H1 (cell line): ENCODE results near the gene OLFML2A. TPM values are rescaled to one million over a fixed set of nuclear protein-coding genes. Genes with fewer than 3 reads are reported as not detected.

Source experiments
- CTCF ChIA-PET: fragments of 300-600 bp; sonication (Branson Sonifier 250); formaldehyde crosslinking; loops from one replicate; lab custom pipeline; 2021; ENCODE audit not compliant: partially characterized antibody; lab: Charles Lee
- POLR2A ChIA-PET: fragments of 300-600 bp; sonication (Branson Sonifier 250); formaldehyde crosslinking; loops from one replicate; lab custom pipeline; 2021; ENCODE audit warnings: inconsistent platforms; ENCODE audit not compliant: partially characterized antibody; lab: Charles Lee
- DNase-seq, 2 experiments: peaks; one replicate each; pipeline versions ENCODE4 v3.0.0 to v3.0.0-alpha.2; 2010 to 2022; ENCODE audit warnings: low spot score in 2 of 2, low read depth in 1 of 2, mixed read lengths in 1 of 2
- FAIRE-seq: peaks from 2 replicates; lab custom pipeline; 2011; peaks lifted over from hg19 to GRCh38; lab: Jason Lieb, UNC
- H2AFZ ChIP-seq: 2 replicates; pipeline ENCODE4 v1.8.1; 2012; ENCODE audit warnings: low read length, inconsistent platforms
- H2AK5ac ChIP-seq: 2 replicates; pipeline ENCODE4 v1.6.1; 2013; ENCODE audit warnings: low read depth, low read length
- H2BK120ac ChIP-seq: replicated peaks from 2 replicates; pipeline ENCODE3; 2013; ENCODE audit warnings: low read depth, low read length, inconsistent platforms
- H2BK12ac ChIP-seq: 2 replicates; pipeline ENCODE4 v1.6.1; 2013; ENCODE audit warnings: low read depth, low read length
- H2BK15ac ChIP-seq: 2 replicates; pipeline ENCODE4 v1.6.1; 2013; ENCODE audit warnings: low read length
- H2BK20ac ChIP-seq: 2 replicates; pipeline ENCODE4 v1.6.1; 2013; ENCODE audit warnings: low read length
- H2BK5ac ChIP-seq: 2 replicates; pipeline ENCODE4 v1.6.1; 2013; ENCODE audit warnings: low read depth, low read length
- H3K14ac ChIP-seq: 2 replicates; pipeline ENCODE4 v1.6.1; 2013; ENCODE audit warnings: inconsistent platforms; ENCODE audit not compliant: insufficient read length
- H3K18ac ChIP-seq: 2 replicates; pipeline ENCODE4 v1.6.1; 2013; ENCODE audit warnings: low read length; ENCODE audit errors: extremely low read depth
- H3K23ac ChIP-seq: 2 replicates; pipeline ENCODE4 v1.6.1; 2013; ENCODE audit warnings: inconsistent platforms; ENCODE audit not compliant: insufficient read length
- H3K23me2 ChIP-seq: 2 replicates; pipeline ENCODE4 v1.6.1; 2013; ENCODE audit warnings: low read depth, low read length
- H3K27ac ChIP-seq: 2 replicates; pipeline ENCODE4 v1.6.1; 2011; ENCODE audit warnings: low read depth, low read length, inconsistent platforms
- H3K27me3 ChIP-seq, 4 experiments: replicated peaks in 1 of 4; 1 replicate in 1 of 4; 2 replicates in 3 of 4; pipeline versions ENCODE4 v1.6.1 to v1.8.1; 2011 to 2013; ENCODE audit warnings: low read length in 3 of 4, mild to moderate bottlenecking in 3 of 4, inconsistent platforms in 2 of 4, mixed read lengths in 2 of 4, moderate library complexity in 1 of 4; ENCODE audit not compliant: control insufficient read depth in 3 of 4, insufficient read depth in 3 of 4; ENCODE audit errors: extremely low read depth in 1 of 4
- H3K36me3 ChIP-seq, 4 experiments: 2 replicates each; pipeline versions ENCODE4 v1.6.1 to v1.8.1; 2011 to 2013; ENCODE audit warnings: mild to moderate bottlenecking in 4 of 4, low read length in 3 of 4, moderate library complexity in 2 of 4, control low read depth in 1 of 4, inconsistent platforms in 1 of 4; ENCODE audit not compliant: insufficient read depth in 4 of 4, control insufficient read depth in 2 of 4
- H3K4ac ChIP-seq: replicated peaks from 2 replicates; pipeline ENCODE3; 2013; ENCODE audit warnings: low read length, low read depth, mixed read lengths, inconsistent platforms; ENCODE audit not compliant: insufficient read length
- H3K4me1 ChIP-seq, 4 experiments: replicated peaks in 1 of 4; 1 replicate in 1 of 4; 2 replicates in 3 of 4; pipeline versions ENCODE4 v1.6.1 to v1.8.1; 2011 to 2013; ENCODE audit warnings: low read length in 3 of 4, inconsistent platforms in 2 of 4, mixed read lengths in 1 of 4; ENCODE audit not compliant: insufficient read depth in 4 of 4, control insufficient read depth in 3 of 4
- H3K4me2 ChIP-seq, 2 experiments: 2 replicates each; pipeline versions ENCODE4 v1.6.1 to v1.8.1; 2011 to 2013; ENCODE audit warnings: low read depth in 2 of 2, low read length in 2 of 2, control low read depth in 1 of 2, inconsistent platforms in 1 of 2, mild to moderate bottlenecking in 1 of 2; ENCODE audit not compliant: insufficient read depth in 1 of 2
- H3K4me3 ChIP-seq, 4 experiments: fragments of 200-600, 300-600 bp in 1 of 4; sonication (generic), shearing (Covaris generic), sonication (Bioruptor Twin) in 1 of 4; 2 replicates each; pipeline versions ENCODE4 v1.5.1 to v1.8.1; 2011 to 2016; ENCODE audit warnings: low read length in 4 of 4, low read depth in 3 of 4, control low read depth in 2 of 4, inconsistent platforms in 2 of 4, mild to moderate bottlenecking in 2 of 4, mixed read lengths in 1 of 4, moderate library complexity in 1 of 4; ENCODE audit not compliant: insufficient read depth in 2 of 4; ENCODE audit errors: extremely low read depth in 1 of 4
- H3K56ac ChIP-seq: replicated peaks from 2 replicates; pipeline ENCODE3; 2013; ENCODE audit warnings: low read depth, mild to moderate bottlenecking, mixed read lengths, low read length, inconsistent platforms; ENCODE audit not compliant: insufficient read length
- H3K79me1 ChIP-seq: 2 replicates; pipeline ENCODE4 v1.6.1; 2013; ENCODE audit warnings: low read depth, low read length, control low read depth
- H3K79me2 ChIP-seq, 2 experiments: 2 replicates each; pipeline versions ENCODE4 v1.6.1 to v1.8.1; 2012 to 2013; ENCODE audit warnings: low read length in 2 of 2, mild to moderate bottlenecking in 2 of 2, inconsistent platforms in 1 of 2; ENCODE audit not compliant: insufficient read depth in 2 of 2, control insufficient read depth in 1 of 2
- H3K9ac ChIP-seq, 4 experiments: replicated peaks in 1 of 4; 1 replicate in 1 of 4; 2 replicates in 3 of 4; pipeline versions ENCODE4 v1.6.1 to v1.8.1; 2011 to 2013; ENCODE audit warnings: low read depth in 3 of 4, low read length in 3 of 4, control low read depth in 2 of 4, mild to moderate bottlenecking in 2 of 4, moderate library complexity in 2 of 4, inconsistent platforms in 1 of 4; ENCODE audit errors: extremely low read depth in 1 of 4
- H3K9me3 ChIP-seq, 2 experiments: 2 replicates each; pipeline versions ENCODE4 v1.6.1 to v1.8.1; 2012 to 2013; ENCODE audit warnings: mild to moderate bottlenecking in 2 of 2, moderate library complexity in 2 of 2, control low read depth in 1 of 2, inconsistent platforms in 1 of 2, low read depth in 1 of 2, low read length in 1 of 2, mixed read lengths in 1 of 2; ENCODE audit not compliant: insufficient read depth in 2 of 2
- H4K20me1 ChIP-seq, 2 experiments: replicated peaks in 1 of 2; 2 replicates each; pipeline versions ENCODE3 to v1.8.1; 2011 to 2013; ENCODE audit warnings: inconsistent platforms in 2 of 2, low read length in 2 of 2, mild to moderate bottlenecking in 1 of 2; ENCODE audit not compliant: insufficient read depth in 2 of 2, control insufficient read depth in 1 of 2
- H4K5ac ChIP-seq: 2 replicates; pipeline ENCODE4 v1.6.1; 2013; ENCODE audit warnings: low read length, low read depth, mixed read lengths, inconsistent platforms; ENCODE audit not compliant: insufficient read length
- H4K8ac ChIP-seq: 2 replicates; pipeline ENCODE4 v1.8.0; 2013; ENCODE audit warnings: mild to moderate bottlenecking, moderate library complexity, low read length, inconsistent platforms; ENCODE audit not compliant: insufficient read depth; ENCODE audit errors: extremely low read depth
- H4K91ac ChIP-seq: replicated peaks from 2 replicates; pipeline ENCODE3; 2013; ENCODE audit warnings: low read length, mixed read lengths, inconsistent platforms; ENCODE audit not compliant: insufficient read length
- CREB1 ChIP-seq: IDR thresholded peaks from 2 replicates; pipeline ENCODE4 v1.6.1; 2012; ENCODE audit warnings: inconsistent platforms
- PHF8 ChIP-seq: fragments of 200-600 bp; sonication (generic); conservative IDR thresholded peaks from 2 replicates; pipeline ENCODE4 v1.7.1; 2012; ENCODE audit warnings: low read depth, mild to moderate bottlenecking, inconsistent platforms, low read length, moderate library complexity
- TAF1 ChIP-seq: IDR thresholded peaks from 2 replicates; pipeline ENCODE4 v1.6.1; 2011; ENCODE audit warnings: mild to moderate bottlenecking, low read depth, low read length
- TEAD4 ChIP-seq: IDR thresholded peaks from 2 replicates; pipeline ENCODE4 v1.6.1; 2012; ENCODE audit warnings: low read depth, low read length, inconsistent platforms, mixed read lengths
- WGBS, 2 experiments: shearing (Covaris generic) in 1 of 2; methylation state at CpG; one replicate each; pipeline versions ENCODE4 v1.1.6 to v1.1.7; 2013 to 2015; ENCODE audit warnings: low lambda C conversion rate in 2 of 2, mixed read lengths in 2 of 2, inconsistent platforms in 1 of 2, low coverage in 1 of 2, missing lambda C conversion rate in 1 of 2; ENCODE audit not compliant: insufficient replicate concordance in 2 of 2, insufficient coverage in 1 of 2, insufficient read length in 1 of 2; ENCODE audit errors: extremely low coverage in 1 of 2, missing lambda C conversion rate in 1 of 2; 5-methylcytosine and 5-hydroxymethylcytosine counted together
- polyA plus RNA-seq, 7 experiments: library from polyadenylated mRNA; depleted of rRNA in 3 of 7; stranded (reverse) in 5 of 7; unstranded in 2 of 7; fragments of >200 nt in 5 of 7; fragments of 200-250 nt in 2 of 7; gene quantifications; 1 replicate in 5 of 7; 2 replicates in 1 of 7; 4 replicates in 1 of 7; pipeline versions ENCODE4 v1.2.1 to v1.2.3, GENCODE V29; 2011 to 2013; ENCODE audit warnings: missing spikeins in 2 of 7, mixed read lengths in 2 of 7
- total RNA-seq: library from RNA; stranded (reverse); fragmentation: NEBNext Ultra II Directional; extraction: Animal tissue kit (Norgen Biotek cat#: 25700); gene quantifications from 2 replicates; pipeline ENCODE4 v1.2.1, GENCODE V29; 2021

The OLFML2A gene
- total and polyA plus RNA-seq, 2 of the 8 experiments (the other 6 are each of a cell fraction or from before 2014, with no cell fraction given): 7.8 to 11.5 TPM

- FAIRE-seq: no peak
- Histone ChIP-seq H3K23me2 (no peaks in the 10 kb centered on the region; the same call in 1 of the 2 replicates), H3K79me2 (no peaks in the 10 kb centered on the region), H2BK12ac (no peak overlapping the region)
- no peak for TF ChIP-seq TAF1
- TF ChIP-seq PHF8: no peak
- no peak for TF ChIP-seq TEAD4
- no peak for TF ChIP-seq CREB1
- TF ChIP-seq, all 59 proteins: peak for 0
- Histone ChIP-seq H3K4me1 (peaks cover 8 to 16% (median 13%) of the 10 kb centered on the region in 4 experiments), H4K91ac (no peak overlapping the region), H3K18ac (no peak overlapping the region), H3K27me3 (no peaks in the 10 kb centered on the region; a peak in 1 of 7 replicates), H3K36me3 (peaks cover 0 to 2% (median 0%) of the 10 kb centered on the region in 4 experiments; a peak in 1 of 8 replicates), H3K79me1 (no peaks in the 10 kb centered on the region), H3K9me3 (no peaks in the 10 kb centered on the region), H2BK5ac (no peak overlapping the region), H3K4me2 (no peak overlapping the region), H3K27ac (no peak overlapping the region), H3K4me3 (no peak overlapping the region), H4K20me1 (no peaks in the 10 kb centered on the region), H2BK120ac (no peak overlapping the region), H3K23ac (no peak overlapping the region), H2BK15ac (no peak overlapping the region), H4K5ac (no peak overlapping the region), H2BK20ac (no peak overlapping the region), H2AFZ (no peak overlapping the region), H3K4ac (no peak overlapping the region), H3K14ac (no peak overlapping the region), H3K56ac (no peak overlapping the region), H4K8ac (no peak overlapping the region), H3K9ac (no peak overlapping the region), H2AK5ac (no peak overlapping the region)
- WGBS, 2 experiments: 88% methylated on average over 13 of the region's 13 CpGs; no CpG with 5 or more reads in 1 of the 2 experiments
- CTCF ChIA-PET: interaction anchor here (0.6 to 17.6 kb wide), 8 partner anchors 9 to 64 kb away, joined by 3 to 1300 read pairs (median 5); partner anchors contain the start of genes ARPC5L, NR6A1, RPL35 and WDR38
- POLR2A ChIA-PET: interaction anchor here (1.2 to 2.4 kb wide), 4 partner anchors 12 to 78 kb away, joined by 3 to 13 read pairs (median 6); partner anchors contain the start of genes RPL35 and WDR38
- DNase-seq: peak in 1 of 2 experiments; percentile 48
Measured at GRCh38 chr9:124782661-124783574, 6.0 kb downstream of the OLFML2A start.
